Kidney (tissue), 14 donors: ENCODE results near the gene NUDCD3. TPM values are rescaled to one million over a fixed set of nuclear protein-coding genes. Genes with fewer than 3 reads are reported as not detected.

ENCODE experiments used
- DNase-seq, 5 donors: peaks; one replicate each; pipeline ENCODE4 v3.0.0-alpha.2; 2013 to 2020
- FAIRE-seq: peaks from 2 replicates; lab custom pipeline; 2012; peaks lifted over from hg19 to GRCh38; lab: Jason Lieb, UNC
- H3K27ac ChIP-seq, 2 donors: one replicate each; pipeline ENCODE4 v1.7.0; 2013; ENCODE audit warnings: low read depth in 2 of 2, low read length in 2 of 2, inconsistent platforms in 1 of 2
- H3K27me3 ChIP-seq: one replicate; pipeline ENCODE4 v1.7.1; 2013; ENCODE audit warnings: low read length, inconsistent platforms; ENCODE audit not compliant: control insufficient read depth, insufficient read depth
- H3K36me3 ChIP-seq, 3 donors: one replicate each; pipeline versions ENCODE4 v1.7.0 to v1.7.1; 2013; ENCODE audit warnings: low read length in 3 of 3, control low read depth in 1 of 3, inconsistent platforms in 1 of 3; ENCODE audit not compliant: insufficient read depth in 3 of 3, control insufficient read depth in 2 of 3
- H3K4me1 ChIP-seq, 3 donors: one replicate each; pipeline versions ENCODE4 v1.7.0 to v1.7.1; 2013; ENCODE audit warnings: low read length in 3 of 3, inconsistent platforms in 1 of 3, low read depth in 1 of 3; ENCODE audit not compliant: control insufficient read depth in 2 of 3, insufficient read depth in 2 of 3
- H3K4me3 ChIP-seq, 3 donors: one replicate each; pipeline versions ENCODE4 v1.7.0 to v1.8.1; 2013; ENCODE audit warnings: low read length in 3 of 3, control low read depth in 1 of 3, inconsistent platforms in 1 of 3
- H3K9ac ChIP-seq, 3 donors: one replicate each; pipeline versions ENCODE4 v1.7.0 to v1.7.1; 2013; ENCODE audit warnings: low read length in 3 of 3, control low read depth in 1 of 3, inconsistent platforms in 1 of 3
- H3K9me3 ChIP-seq, 3 donors: one replicate each; pipeline versions ENCODE4 v1.7.0 to v1.7.1; 2013; ENCODE audit warnings: low read length in 3 of 3, control low read depth in 1 of 3, inconsistent platforms in 1 of 3; ENCODE audit not compliant: control insufficient read depth in 2 of 3, insufficient read depth in 1 of 3
- intact Hi-C: fragments of 100-400 bp; cut with DNase I; formaldehyde crosslinking; loops from one replicate; pipeline ENCODE4 v1.11.1; 2022
- polyA plus RNA-seq: library from polyadenylated mRNA; stranded (reverse); fragments of 350-450 nt; fragmentation: Illumina TruSeq; extraction: RNeasy Lipid Tissue Mini Kit (QIAGEN cat#74804); gene quantifications from one replicate; pipeline ENCODE4 v1.2.3, GENCODE V29; 2014; ENCODE audit warnings: low read depth, low replicate concordance; ENCODE audit not compliant: insufficient read depth
- total RNA-seq: library from RNA; stranded (reverse); fragmentation: NEBNext Ultra II Directional; extraction: Animal tissue kit (Norgen Biotek cat#: 25700); gene quantifications from one replicate; pipeline ENCODE4 v1.2.1, GENCODE V29; 2021
- TF ChIP-seq, protein P1 (sequence below): IDR thresholded peaks from 3 replicates; pipeline ENCODE4 v1.5.1; 2012; ENCODE audit warnings: mild to moderate bottlenecking, moderate library complexity, borderline replicate concordance; ENCODE audit not compliant: insufficient read depth; ENCODE audit errors: extremely low read depth
- donor health status: control.
- donor health status: control.
- donor health status: control.
- donor health status: control.
- donor health status: control.
- donor health status: DM: yes; HTN: yes; CAD: no.
- donor health status: Normal renal cell carcinoma (clear cell type).

Gene NUDCD3
- total and polyA plus RNA-seq, 2 donors from 2014 or later: 37.9 to 97.7 TPM

DNA sequence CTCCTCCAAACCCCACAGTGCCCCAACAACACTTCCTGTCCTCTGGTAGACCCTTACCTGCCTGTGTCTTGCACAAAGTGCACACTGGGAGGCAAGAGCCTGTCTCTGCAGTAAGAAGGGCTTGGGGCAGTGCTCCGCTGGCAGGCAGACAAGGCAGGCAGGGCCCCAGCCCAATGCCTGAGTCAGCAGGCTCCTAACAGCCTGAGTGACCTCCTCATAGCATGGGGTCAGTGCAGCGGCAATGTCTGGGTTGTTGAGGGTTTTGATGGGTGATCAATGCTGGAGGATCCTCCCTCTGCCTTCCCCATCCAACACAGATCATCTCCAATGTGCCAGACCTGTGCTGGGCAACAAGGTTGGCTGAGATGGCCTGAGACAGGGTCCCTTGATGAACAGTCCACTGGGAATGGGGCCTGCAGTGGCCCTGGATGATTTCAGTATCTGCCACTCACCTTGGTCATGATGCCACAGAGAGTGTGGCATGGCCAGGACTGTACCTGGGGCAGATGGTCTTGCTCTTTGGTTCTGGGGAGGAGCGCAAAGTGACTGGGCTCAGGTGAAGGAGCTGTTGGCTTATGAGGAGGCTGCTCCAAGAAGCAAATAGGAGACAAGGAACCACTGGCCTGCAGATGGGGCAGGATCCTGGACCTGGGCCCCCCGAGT lies 109.5 kb downstream of the NUDCD3 start:
- H3K27me3 ChIP-seq: no peaks in the 10 kb centered on the region
- H3K9ac ChIP-seq: no peak overlapping the region
- no peaks in the 10 kb centered on the region for H3K9me3 ChIP-seq
- H3K4me1 ChIP-seq: no peaks in the 10 kb centered on the region
- FAIRE-seq: no peak
- TF ChIP-seq, protein P1, sequence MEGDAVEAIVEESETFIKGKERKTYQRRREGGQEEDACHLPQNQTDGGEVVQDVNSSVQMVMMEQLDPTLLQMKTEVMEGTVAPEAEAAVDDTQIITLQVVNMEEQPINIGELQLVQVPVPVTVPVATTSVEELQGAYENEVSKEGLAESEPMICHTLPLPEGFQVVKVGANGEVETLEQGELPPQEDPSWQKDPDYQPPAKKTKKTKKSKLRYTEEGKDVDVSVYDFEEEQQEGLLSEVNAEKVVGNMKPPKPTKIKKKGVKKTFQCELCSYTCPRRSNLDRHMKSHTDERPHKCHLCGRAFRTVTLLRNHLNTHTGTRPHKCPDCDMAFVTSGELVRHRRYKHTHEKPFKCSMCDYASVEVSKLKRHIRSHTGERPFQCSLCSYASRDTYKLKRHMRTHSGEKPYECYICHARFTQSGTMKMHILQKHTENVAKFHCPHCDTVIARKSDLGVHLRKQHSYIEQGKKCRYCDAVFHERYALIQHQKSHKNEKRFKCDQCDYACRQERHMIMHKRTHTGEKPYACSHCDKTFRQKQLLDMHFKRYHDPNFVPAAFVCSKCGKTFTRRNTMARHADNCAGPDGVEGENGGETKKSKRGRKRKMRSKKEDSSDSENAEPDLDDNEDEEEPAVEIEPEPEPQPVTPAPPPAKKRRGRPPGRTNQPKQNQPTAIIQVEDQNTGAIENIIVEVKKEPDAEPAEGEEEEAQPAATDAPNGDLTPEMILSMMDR: no peak
- no peak overlapping the region for H3K27ac ChIP-seq
- intact Hi-C loops: no loop called here
- peaks cover 0 to 4% (median 3%) of the 10 kb centered on the region in 3 donors for H3K36me3 ChIP-seq
- no peak overlapping the region for H3K4me3 ChIP-seq
- peak in 3 of 5 donors; percentile 7 to 54 (median 20) for DNase-seq

DNA sequence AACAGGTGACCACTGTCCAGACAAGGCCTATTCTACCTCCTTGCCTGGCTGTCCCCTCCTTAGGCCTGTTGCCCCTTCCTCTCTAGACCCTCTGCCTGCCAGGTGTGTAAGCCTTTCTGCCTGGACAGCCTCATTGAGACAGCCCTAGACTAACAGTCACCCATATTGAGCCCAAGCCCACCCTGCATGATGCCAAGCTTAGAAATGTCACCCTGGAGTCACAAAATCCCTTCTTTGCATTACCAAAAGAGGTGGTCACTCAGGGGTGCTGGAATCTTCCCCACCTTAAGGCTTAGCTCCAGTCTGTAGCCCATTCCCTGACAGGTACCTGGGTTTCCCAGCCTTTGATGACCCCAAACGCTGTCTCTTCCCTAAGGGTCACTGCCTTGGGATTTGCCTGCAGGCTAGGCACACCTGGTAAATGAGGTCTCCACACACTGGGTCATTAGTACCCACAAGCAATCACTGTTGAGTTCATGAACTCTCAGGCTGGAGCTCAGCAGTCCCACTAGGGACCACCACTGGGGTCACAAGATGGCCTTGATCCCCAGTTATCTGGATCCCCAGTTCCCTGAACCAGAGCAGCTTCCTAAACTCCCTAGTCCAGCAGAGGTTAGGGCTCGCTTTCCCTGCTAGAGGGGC lies 110.1 kb downstream of the NUDCD3 start:
- Histone ChIP-seq H3K27ac (no peak overlapping the region), H3K9ac (no peak overlapping the region), H3K4me1 (no peaks in the 10 kb centered on the region), H3K9me3 (no peaks in the 10 kb centered on the region), H3K27me3 (no peaks in the 10 kb centered on the region), H3K4me3 (no peak overlapping the region), H3K36me3 (peaks cover 0 to 4% (median 3%) of the 10 kb centered on the region in 3 donors)
- TF ChIP-seq, protein P1: no peak
- peak in 2 of 5 donors; percentile 3 to 19 for DNase-seq
- intact Hi-C loops: no loop called here
- FAIRE-seq: no peak

DNA sequence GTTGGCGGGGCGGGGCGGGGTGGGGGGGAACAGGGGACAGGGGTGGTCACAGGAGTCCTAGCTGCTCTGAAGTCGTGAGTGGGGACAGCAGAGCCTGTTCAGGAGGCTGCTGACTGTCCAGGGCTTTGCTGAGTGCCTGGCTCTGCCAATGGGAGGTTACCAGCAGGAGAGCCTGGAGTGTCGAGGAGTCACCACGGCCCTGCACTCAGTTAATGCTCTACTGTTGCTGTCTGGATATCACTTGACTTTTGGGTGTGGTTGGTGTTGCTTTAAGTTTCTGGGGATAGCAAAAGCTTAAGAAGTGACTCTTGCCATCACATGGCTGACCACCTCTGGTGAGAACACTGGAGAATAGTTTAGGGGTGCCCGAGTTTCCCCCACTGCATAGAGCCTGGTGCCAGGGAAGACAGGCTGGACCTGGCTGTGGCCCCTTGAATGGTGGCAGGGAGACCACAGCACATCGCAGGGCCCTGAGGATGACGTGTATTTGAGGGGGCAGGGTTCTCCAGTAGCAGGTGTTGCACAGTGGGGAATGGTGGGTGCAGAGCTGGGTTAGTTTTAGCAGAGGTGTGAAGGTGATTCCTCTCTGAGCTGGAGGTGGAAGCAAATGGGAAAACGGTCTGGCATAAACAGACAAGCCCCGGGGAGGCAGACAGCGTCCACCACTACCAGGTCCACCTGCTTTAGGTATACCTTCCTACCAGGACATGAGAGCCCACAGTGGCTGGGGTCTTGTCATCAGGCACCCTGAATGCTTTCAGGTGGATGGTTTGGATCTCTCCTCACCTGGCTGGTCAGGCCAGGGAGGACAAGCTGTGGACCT lies 110.9 kb downstream of the NUDCD3 start:
- TF ChIP-seq, protein P1: no peak
- DNase-seq (peak in 3 of 5 donors; percentile 5 to 23 (median 21)), FAIRE-seq (no peak)
- no peaks in the 10 kb centered on the region for H3K4me1 ChIP-seq
- peaks cover 0 to 2% (median 1%) of the 10 kb centered on the region in 3 donors for H3K36me3 ChIP-seq
- no peak overlapping the region for H3K4me3 ChIP-seq
- no peak overlapping the region for H3K27ac ChIP-seq
- H3K27me3 ChIP-seq: no peaks in the 10 kb centered on the region
- no peaks in the 10 kb centered on the region for H3K9me3 ChIP-seq
- intact Hi-C loops: no loop called here
- no peak overlapping the region for H3K9ac ChIP-seq
